ENCODE data around the gene TMEM169. TPM values are rescaled to one million over a fixed set of nuclear protein-coding genes. Genes with fewer than 3 reads are reported as not detected.

Gene TMEM169
- total and polyA plus RNA-seq, 10 of the 15 experiments (the other 5 are each of a cell fraction or from before 2014, with no cell fraction given) = 0.23 to 3.2 (median 2.3) TPM

- H2AFZ ChIP-seq (ENCODE audit: control insufficient read depth, low read depth, low read length) = no peak overlapping the region
- 0% methylated on average over 1 of the region's 1 CpG for WGBS (ENCODE audit: insufficient coverage, insufficient replicate concordance, low lambda C conversion rate, missing lambda C conversion rate)
- peak overlapping the region; percentile 93 for H3K4me2 ChIP-seq (ENCODE audit: control insufficient read depth, insufficient read depth)
- no peak for DNase-seq (ENCODE audit: low read depth, low spot score)
- peak overlapping the region; percentile 99 for H3K27ac ChIP-seq (ENCODE audit: control insufficient read depth, insufficient read depth)
- intact Hi-C loops (cut with micrococcal nuclease; ENCODE audit: unreplicated experiment) (loop anchor here (1.0 to 10.0 kb wide), 5 partner anchors 76 to 554 kb away; partner anchors contain the start of gene SMARCAL1), in situ Hi-C loops (cut with MboI) (no loop called here)
- no peak for FAIRE-seq
- H3K4me1 ChIP-seq (ENCODE audit: control insufficient read depth, insufficient read depth, low read length) = peaks cover 29% of the 10 kb centered on the region
- no peak for ATAC-seq
- H3K9me3 ChIP-seq (replicated peaks; ENCODE audit: control insufficient read depth, insufficient read depth, low read length) = no peaks in the 10 kb centered on the region
- BruUV-seq (replicated peaks) = no TSS peak
- ChIA-PET RAD21 (ENCODE audit: unreplicated experiment) (interaction anchor here (0.6 to 6.6 kb wide), 16 partner anchors 15 to 734 kb away, joined by 3 to 42 read pairs (median 4); partner anchors contain the start of genes PECR and TMEM169), CTCF (interaction anchor here (0.9 to 8.6 kb wide), 34 partner anchors 9 to 552 kb away, joined by 3 to 105 read pairs (median 5); partner anchors contain the start of gene SMARCAL1), POLR2A (interaction anchor here (1.1 to 4.5 kb wide), 6 partner anchors 27 to 108 kb away, joined by 3 to 42 read pairs (median 6); partner anchors contain the start of genes PECR and TMEM169), SMC1A (ENCODE audit: uncharacterized antibody, unreplicated experiment) (interaction anchor here (0.6 to 7.6 kb wide), 21 partner anchors 9 to 306 kb away, joined by 3 to 59 read pairs (median 7); partner anchors contain the start of genes PECR and TMEM169)
- H4K20me1 ChIP-seq (ENCODE audit: control insufficient read depth, insufficient read depth) = no peaks in the 10 kb centered on the region
- peak overlapping the region; percentile 99 for H3K9ac ChIP-seq (ENCODE audit: control insufficient read depth, insufficient read depth, low read length)
- no peaks in the 10 kb centered on the region for H3K27me3 ChIP-seq (replicated peaks in 1 of 2; ENCODE audit: control insufficient read depth in 2 of 2, insufficient read depth in 2 of 2, low read length in 1 of 2)
- H3K36me3 ChIP-seq (ENCODE audit: control insufficient read depth in 2 of 2, insufficient read depth in 2 of 2, low read length in 1 of 2) = peaks cover 0 to 6% of the 10 kb centered on the region in 2 experiments; a peak in 3 of 4 replicates
- H3K4me3 ChIP-seq = peak overlapping the region; percentile 94
- no peak for TF ChIP-seq HSF1 (IDR thresholded peaks at IDR 0.05; ENCODE audit: low read depth, low read length)
- no peak for TF ChIP-seq SMAD1 (IDR thresholded peaks at IDR 0.05; ENCODE audit: low read depth, partially characterized antibody)
- no peak for TF ChIP-seq CHD1 (IDR thresholded peaks at IDR 0.05; ENCODE audit: low read depth, low read length)
- H3K79me2 ChIP-seq (ENCODE audit: control insufficient read depth, insufficient read depth, low read length) = peaks cover 58% of the 10 kb centered on the region
Measured at GRCh38 chr2:216110620-216111019, 28.9 kb downstream of the TMEM169 start.

GRCh38 chr2:216111122-216111521, 29.4 kb downstream of the TMEM169 start:
- Histone ChIP-seq H3K36me3 (ENCODE audit: control insufficient read depth in 2 of 2, insufficient read depth in 2 of 2, low read length in 1 of 2) (peaks cover 0 to 6% of the 10 kb centered on the region in 2 experiments; a peak in 3 of 4 replicates), H3K27me3 (replicated peaks in 1 of 2; ENCODE audit: control insufficient read depth in 2 of 2, insufficient read depth in 2 of 2, low read length in 1 of 2) (no peaks in the 10 kb centered on the region), H3K79me2 (ENCODE audit: control insufficient read depth, insufficient read depth, low read length) (peaks cover 63% of the 10 kb centered on the region), H3K4me2 (ENCODE audit: control insufficient read depth, insufficient read depth) (peak overlapping the region; percentile 93), H3K4me3 (peak overlapping the region; percentile 94), H2AFZ (ENCODE audit: control insufficient read depth, low read depth, low read length) (no peak overlapping the region), H3K27ac (ENCODE audit: control insufficient read depth, insufficient read depth) (peak overlapping the region; percentile 99), H4K20me1 (ENCODE audit: control insufficient read depth, insufficient read depth) (no peaks in the 10 kb centered on the region), H3K9ac (ENCODE audit: control insufficient read depth, insufficient read depth, low read length) (peak overlapping the region; percentile 99), H3K4me1 (ENCODE audit: control insufficient read depth, insufficient read depth, low read length) (peaks cover 29% of the 10 kb centered on the region), H3K9me3 (replicated peaks; ENCODE audit: control insufficient read depth, insufficient read depth, low read length) (no peaks in the 10 kb centered on the region)
- FAIRE-seq (no peak), DNase-seq (ENCODE audit: low read depth, low spot score) (no peak), ATAC-seq (no peak)
- ChIA-PET POLR2A (interaction anchor here (0.6 to 4.5 kb wide), 6 partner anchors 28 to 109 kb away, joined by 3 to 42 read pairs (median 4); partner anchors contain the start of genes PECR and TMEM169), CTCF (interaction anchor here (0.9 to 8.6 kb wide), 22 partner anchors 8 to 407 kb away, joined by 3 to 105 read pairs (median 5); no protein-coding TSS in a partner anchor), SMC1A (ENCODE audit: uncharacterized antibody, unreplicated experiment) (interaction anchor here (0.8 to 7.6 kb wide), 15 partner anchors 12 to 306 kb away, joined by 3 to 59 read pairs (median 5); partner anchors contain the start of genes PECR and TMEM169), RAD21 (ENCODE audit: unreplicated experiment) (interaction anchor here (0.6 to 6.6 kb wide), 7 partner anchors 14 to 735 kb away, joined by 3 to 42 read pairs (median 4); no protein-coding TSS in a partner anchor)
- intact Hi-C loops (cut with micrococcal nuclease; ENCODE audit: unreplicated experiment) = loop anchor here (5.0 to 10.0 kb wide), 4 partner anchors 156 to 554 kb away; partner anchors contain the start of gene SMARCAL1
- BruUV-seq (replicated peaks) = no TSS peak
- 96% methylated on average over 7 of the region's 7 CpGs for WGBS (ENCODE audit: insufficient coverage, insufficient replicate concordance, low lambda C conversion rate, missing lambda C conversion rate)
- in situ Hi-C loops (cut with MboI) = no loop called here
- peak; percentile 24; the same call in 1 of the 2 replicates for TF ChIP-seq POLR2A (IDR thresholded peaks at IDR 0.05; ENCODE audit: low read depth, low read length)
- TF ChIP-seq IKZF2 (IDR thresholded peaks at IDR 0.05) = no peak
- no peak for TF ChIP-seq ZZZ3 (IDR thresholded peaks at IDR 0.05; ENCODE audit: control insufficient read depth, insufficient read length, low read depth)
